ENCODE measurements around the gene EPS8L2. TPM values are rescaled to one million over a fixed set of nuclear protein-coding genes. Genes with fewer than 3 reads are reported as not detected.

Gene EPS8L2
- total and polyA plus RNA-seq, 2 of the 8 experiments (the other 6 are each of a cell fraction or from before 2014, with no cell fraction given), result 38.5 to 57.0 TPM

DNA sequence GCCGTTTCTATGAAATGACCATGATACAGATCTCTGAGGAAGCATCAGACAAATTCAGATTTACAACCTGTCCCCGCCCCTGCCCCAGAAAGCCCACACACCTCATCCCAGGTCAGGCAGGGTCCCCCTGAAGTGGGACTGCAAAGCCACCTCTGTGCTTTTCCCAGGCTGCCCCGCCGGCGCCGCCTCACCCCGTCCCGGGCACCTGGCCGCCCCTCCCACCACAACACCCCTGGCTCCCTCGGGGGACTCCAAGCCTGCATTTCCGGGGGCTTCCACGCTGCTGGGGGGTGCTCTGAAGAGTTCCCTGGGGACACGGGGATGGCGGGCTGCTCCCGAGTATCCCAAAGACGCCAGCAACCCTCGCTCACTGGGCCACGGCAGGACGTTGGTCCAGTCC is 45.8 kb upstream of the EPS8L2 start (continued):
- TF ChIP-seq, protein P1, sequence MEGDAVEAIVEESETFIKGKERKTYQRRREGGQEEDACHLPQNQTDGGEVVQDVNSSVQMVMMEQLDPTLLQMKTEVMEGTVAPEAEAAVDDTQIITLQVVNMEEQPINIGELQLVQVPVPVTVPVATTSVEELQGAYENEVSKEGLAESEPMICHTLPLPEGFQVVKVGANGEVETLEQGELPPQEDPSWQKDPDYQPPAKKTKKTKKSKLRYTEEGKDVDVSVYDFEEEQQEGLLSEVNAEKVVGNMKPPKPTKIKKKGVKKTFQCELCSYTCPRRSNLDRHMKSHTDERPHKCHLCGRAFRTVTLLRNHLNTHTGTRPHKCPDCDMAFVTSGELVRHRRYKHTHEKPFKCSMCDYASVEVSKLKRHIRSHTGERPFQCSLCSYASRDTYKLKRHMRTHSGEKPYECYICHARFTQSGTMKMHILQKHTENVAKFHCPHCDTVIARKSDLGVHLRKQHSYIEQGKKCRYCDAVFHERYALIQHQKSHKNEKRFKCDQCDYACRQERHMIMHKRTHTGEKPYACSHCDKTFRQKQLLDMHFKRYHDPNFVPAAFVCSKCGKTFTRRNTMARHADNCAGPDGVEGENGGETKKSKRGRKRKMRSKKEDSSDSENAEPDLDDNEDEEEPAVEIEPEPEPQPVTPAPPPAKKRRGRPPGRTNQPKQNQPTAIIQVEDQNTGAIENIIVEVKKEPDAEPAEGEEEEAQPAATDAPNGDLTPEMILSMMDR (IDR thresholded peaks at IDR 0.05; ENCODE audit: control extremely low read depth in 1 of 3, insufficient read depth in 1 of 3, low read depth in 1 of 3, low read length in 3 of 3), result no peak
- no peak for TF ChIP-seq SP4 (IDR thresholded peaks at IDR 0.05; ENCODE audit: low read length)
- TF ChIP-seq JUND (IDR thresholded peaks at IDR 0.05; ENCODE audit: low read length), result no peak
- TF ChIP-seq, protein P2, sequence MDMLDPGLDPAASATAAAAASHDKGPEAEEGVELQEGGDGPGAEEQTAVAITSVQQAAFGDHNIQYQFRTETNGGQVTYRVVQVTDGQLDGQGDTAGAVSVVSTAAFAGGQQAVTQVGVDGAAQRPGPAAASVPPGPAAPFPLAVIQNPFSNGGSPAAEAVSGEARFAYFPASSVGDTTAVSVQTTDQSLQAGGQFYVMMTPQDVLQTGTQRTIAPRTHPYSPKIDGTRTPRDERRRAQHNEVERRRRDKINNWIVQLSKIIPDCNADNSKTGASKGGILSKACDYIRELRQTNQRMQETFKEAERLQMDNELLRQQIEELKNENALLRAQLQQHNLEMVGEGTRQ (IDR thresholded peaks at IDR 0.05; ENCODE audit: low read length), result no peak
- TF ChIP-seq BCL11A (IDR thresholded peaks at IDR 0.05; ENCODE audit: low read depth in 2 of 2, low read length in 2 of 2), result no peak
- TF ChIP-seq RAD21 (IDR thresholded peaks at IDR 0.05 in 1 of 2, conservative IDR thresholded peaks at IDR 0.05 in 1 of 2; ENCODE audit: low read depth in 2 of 2, low read length in 2 of 2), result no peak
- no peak for TF ChIP-seq RNF2 (IDR thresholded peaks at IDR 0.05; ENCODE audit: borderline replicate concordance, low read depth, low read length, missing control alignments, poor library complexity, severe bottlenecking)
- TF ChIP-seq PHF8 (conservative IDR thresholded peaks at IDR 0.05; ENCODE audit: low read depth, low read length), result no peak

All from H1 (cell line).